Left lung (tissue), 10 donors: ENCODE data around the gene GLRX3. TPM values are rescaled to one million over a fixed set of nuclear protein-coding genes. Genes with fewer than 3 reads are reported as not detected.

Experiments used
- ATAC-seq: fragments of 200-7000 bp; cut with Tn5 transposase; one replicate; pipeline ENCODE4 v1.9.1; 2020; ENCODE audit warnings: moderate library complexity
- DNase-seq, 4 donors: peaks; one replicate each; pipeline ENCODE4 v3.0.0-alpha.2; 2013 to 2020
- H3K27ac ChIP-seq, 2 donors: fragments of 200-600 bp; sonication (generic) in 1 of 2; one replicate each; pipeline versions ENCODE4 v1.5.0 to v1.8.0; 2020 to 2021
- H3K27me3 ChIP-seq, 2 donors: fragments of 200-600 bp; sonication (generic) in 1 of 2; one replicate each; pipeline versions ENCODE4 v1.5.0 to v1.8.0; 2020 to 2021
- H3K36me3 ChIP-seq, 2 donors: fragments of 200-600 bp; sonication (generic) in 1 of 2; one replicate each; pipeline versions ENCODE4 v1.5.0 to v1.8.0; 2020 to 2021
- H3K4me1 ChIP-seq, 2 donors: fragments of 200-600 bp; one replicate each; pipeline ENCODE4 v1.8.0; 2021
- H3K4me3 ChIP-seq, 2 donors: fragments of 200-600 bp; sonication (generic) in 1 of 2; one replicate each; pipeline versions ENCODE4 v1.5.0 to v1.8.0; 2020 to 2021; ENCODE audit warnings: mild to moderate bottlenecking in 1 of 2
- H3K9me3 ChIP-seq, 2 donors: fragments of 200-600 bp; sonication (generic) in 1 of 2; one replicate each; pipeline versions ENCODE4 v1.5.0 to v1.8.0; 2020 to 2021
- CTCF ChIP-seq, 2 donors: fragments of 200-600 bp; sonication (generic) in 1 of 2; IDR thresholded peaks; one replicate each; pipeline versions ENCODE4 v1.5.0 to v1.8.0; 2021; ENCODE audit warnings: antibody characterized with exemption in 2 of 2
- intact Hi-C, 2 donors: fragments of 100-400 bp; cut with DNase I; formaldehyde crosslinking; loops; one replicate each; pipeline versions ENCODE4 v1.11.2 to v1.14.2; 2022
- polyA plus RNA-seq, 6 donors: library from polyadenylated mRNA; unstranded; fragments of 120-200 nt; gene quantifications; one replicate each; pipeline ENCODE4 v1.2.1, GENCODE V29; 2013; ENCODE audit not compliant: insufficient read length in 6 of 6
- total RNA-seq, 2 donors: library from RNA; stranded (reverse); fragmentation: NEBNext Ultra II Directional; extraction: Animal tissue kit (Norgen Biotek cat#: 25700); gene quantifications; one replicate each; pipeline ENCODE4 v1.2.1, GENCODE V29; 2021
- donor health status: DM: no; HTN: yes; CAD: no.
- donor health status: DM: no; HTN: no; CAD: no.

The GLRX3 gene
- total and polyA plus RNA-seq, 8 donors = 67.3 to 88.6 (median 75.9) TPM

DNA sequence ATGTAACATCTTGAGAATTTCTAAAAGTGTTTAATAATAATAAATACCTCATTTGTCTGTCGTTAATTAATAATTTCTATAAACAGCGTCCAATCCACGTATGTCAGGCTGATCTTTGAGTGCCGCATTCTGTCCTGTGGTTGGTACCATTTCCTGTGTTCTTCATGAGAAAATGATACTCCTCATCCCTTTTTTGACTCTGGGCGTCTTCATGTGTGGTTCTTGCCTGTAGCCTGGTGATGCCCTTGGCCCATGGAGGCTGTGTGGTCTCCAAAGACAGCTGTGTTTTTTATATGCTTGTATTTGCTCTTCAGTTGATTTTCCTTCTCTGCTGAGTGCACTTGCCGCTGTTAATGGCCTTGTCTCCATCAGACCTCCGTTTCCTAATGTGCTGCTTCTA is 31.5 kb downstream of the GLRX3 start:
- intact Hi-C loops = no loop called here
- Histone ChIP-seq H3K27me3 (no peaks in the 10 kb centered on the region), H3K4me1 (peaks cover 0 to 11% of the 10 kb centered on the region in 2 donors), H3K27ac (no peak overlapping the region), H3K4me3 (no peak overlapping the region), H3K36me3 (peaks cover 0 to 77% of the 10 kb centered on the region in 2 donors), H3K9me3 (no peaks in the 10 kb centered on the region)
- ATAC-seq (no peak), DNase-seq (no peak)
- TF ChIP-seq CTCF (IDR thresholded peaks at IDR 0.05) = no peak

- intact Hi-C loops = no loop called here
- no peak overlapping the region for H3K4me3 ChIP-seq
- ATAC-seq = peak; percentile 68
- H3K27ac ChIP-seq = no peak overlapping the region
- H3K36me3 ChIP-seq = peaks cover 0 to 84% of the 10 kb centered on the region in 2 donors
- H3K27me3 ChIP-seq = no peaks in the 10 kb centered on the region
- peaks cover 0 to 11% of the 10 kb centered on the region in 2 donors for H3K4me1 ChIP-seq
- no peak for DNase-seq
- no peak for TF ChIP-seq CTCF (IDR thresholded peaks at IDR 0.05)
- no peaks in the 10 kb centered on the region for H3K9me3 ChIP-seq
These were observed 33.1 kb downstream of the GLRX3 start for GRCh38 chr10:130169136-130169859.

DNA sequence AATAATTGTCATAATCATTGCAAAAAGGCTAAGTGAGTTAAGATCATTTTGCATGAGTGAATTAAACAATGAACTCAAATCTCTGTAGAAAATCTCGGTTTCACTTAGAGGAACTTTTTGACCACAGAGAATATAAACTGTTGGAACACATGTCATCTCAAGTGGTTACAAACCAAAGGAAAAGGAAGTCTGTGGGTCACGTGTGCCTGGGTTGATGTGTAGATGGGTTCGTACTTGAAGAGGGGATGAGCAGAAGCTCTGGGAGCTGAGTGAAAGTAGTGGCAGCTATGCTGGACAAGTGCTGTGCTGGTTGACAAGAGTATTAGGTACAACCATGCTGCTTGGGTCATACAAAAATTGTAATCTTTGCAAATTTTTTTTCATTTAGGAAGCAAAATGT is 35.0 kb downstream of the GLRX3 start:
- no peak for TF ChIP-seq CTCF (IDR thresholded peaks at IDR 0.05)

DNA sequence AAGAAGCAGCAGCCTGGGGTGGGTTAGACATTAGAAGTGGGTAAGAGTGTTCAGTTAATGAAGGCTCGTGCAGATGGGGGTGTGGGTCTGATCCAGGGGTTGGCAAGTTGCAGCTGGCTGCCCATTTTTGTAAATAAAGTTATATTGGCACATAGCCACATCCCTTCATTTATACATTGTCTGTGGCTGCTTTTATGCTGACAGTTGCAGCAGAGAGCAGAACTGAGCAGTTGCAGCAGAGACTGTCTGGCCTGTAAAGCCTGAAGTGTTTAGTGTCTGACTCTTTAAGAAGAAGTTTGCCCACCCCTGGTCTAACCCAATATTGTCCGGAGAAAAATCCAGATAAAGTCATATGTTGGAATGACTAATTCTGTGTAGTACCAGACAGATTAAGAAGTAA is 38.1 kb downstream of the GLRX3 start:
- Histone ChIP-seq H3K4me1 (peaks cover 0 to 5% of the 10 kb centered on the region in 2 donors), H3K36me3 (peaks cover 0 to 89% of the 10 kb centered on the region in 2 donors), H3K9me3 (no peaks in the 10 kb centered on the region), H3K27ac (no peak overlapping the region), H3K4me3 (no peak overlapping the region), H3K27me3 (no peaks in the 10 kb centered on the region)
- ATAC-seq (no peak), DNase-seq (peak in 2 of 4 donors; percentile 4 to 13)
- intact Hi-C loops = no loop called here
- no peak for TF ChIP-seq CTCF (IDR thresholded peaks at IDR 0.05)

More for the DNA sequence above, 35.0 kb downstream of the GLRX3 start:
- Histone ChIP-seq H3K36me3 (peaks cover 0 to 96% of the 10 kb centered on the region in 2 donors), H3K4me1 (peaks cover 0 to 11% of the 10 kb centered on the region in 2 donors), H3K9me3 (no peaks in the 10 kb centered on the region), H3K27ac (no peak overlapping the region), H3K27me3 (no peaks in the 10 kb centered on the region), H3K4me3 (no peak overlapping the region)
- DNase-seq = no peak
- intact Hi-C loops = no loop called here
- no peak for ATAC-seq

- no peak for TF ChIP-seq CTCF (IDR thresholded peaks at IDR 0.05)
- intact Hi-C loops = no loop called here
- ATAC-seq = no peak
- no peak overlapping the region for H3K4me3 ChIP-seq
- H3K27me3 ChIP-seq = no peaks in the 10 kb centered on the region
- peaks cover 0 to 89% of the 10 kb centered on the region in 2 donors for H3K36me3 ChIP-seq
- H3K27ac ChIP-seq = no peak overlapping the region
- no peak for DNase-seq
- peaks cover 0 to 5% of the 10 kb centered on the region in 2 donors for H3K4me1 ChIP-seq
- no peaks in the 10 kb centered on the region for H3K9me3 ChIP-seq
These were observed 38.9 kb downstream of the GLRX3 start for GRCh38 chr10:130175074-130175473.
